ENCODE data around the gene SERTAD2. TPM values are rescaled to one million over a fixed set of nuclear protein-coding genes. Genes with fewer than 3 reads are reported as not detected.
A peak's percentile ranks its signal among the peaks of the same experiment; 100 is the strongest.

The SERTAD2 gene
- total RNA-seq, 1 experiment from 2014 or later: 73.8 TPM

GRCh38 chr2:64656379-64656778 is 2.7 kb upstream of the SERTAD2 start:
- peak overlapping the region; percentile 92 for H3K9ac ChIP-seq (ENCODE audit: low read length)
- H3K79me2 ChIP-seq (ENCODE audit: low read length): peaks cover 55% of the 10 kb centered on the region
- peak overlapping the region; percentile 96 for H3K27ac ChIP-seq (ENCODE audit: low read length)
- H3K27me3 ChIP-seq (ENCODE audit: low read length): no peaks in the 10 kb centered on the region
- H3K9me2 ChIP-seq (replicated peaks; ENCODE audit: insufficient read depth, low read length): no peaks in the 10 kb centered on the region
- no peaks in the 10 kb centered on the region for H3K36me3 ChIP-seq (ENCODE audit: insufficient read depth, low read length)
- DNase-seq: peak; percentile 75
- peaks cover 79% of the 10 kb centered on the region for H3K4me1 ChIP-seq (ENCODE audit: low read length)
- H3K9me3 ChIP-seq (ENCODE audit: low read length): no peaks in the 10 kb centered on the region
- peaks cover 16% of the 10 kb centered on the region for H4K20me1 ChIP-seq (ENCODE audit: insufficient read depth, low read depth, low read length)
- H3K4me2 ChIP-seq (ENCODE audit: low read depth, low read length, poor library complexity, severe bottlenecking): peak overlapping the region; percentile 91
- H2AFZ ChIP-seq (ENCODE audit: low read length): no peak overlapping the region
- peak overlapping the region; percentile 82 for H3K4me3 ChIP-seq (ENCODE audit: low read length)

GRCh38 chr2:64655873-64656272 is 2.2 kb upstream of the SERTAD2 start:
- Histone ChIP-seq H2AFZ (ENCODE audit: low read length) (no peak overlapping the region), H3K9ac (ENCODE audit: low read length) (peak overlapping the region; percentile 92), H3K4me2 (ENCODE audit: low read depth, low read length, poor library complexity, severe bottlenecking) (peak overlapping the region; percentile 91), H3K79me2 (ENCODE audit: low read length) (peaks cover 58% of the 10 kb centered on the region), H3K4me1 (ENCODE audit: low read length) (peaks cover 79% of the 10 kb centered on the region), H4K20me1 (ENCODE audit: insufficient read depth, low read depth, low read length) (peaks cover 21% of the 10 kb centered on the region), H3K9me3 (ENCODE audit: low read length) (no peaks in the 10 kb centered on the region), H3K27ac (ENCODE audit: low read length) (peak overlapping the region; percentile 96), H3K4me3 (ENCODE audit: low read length) (peak overlapping the region; percentile 82), H3K27me3 (ENCODE audit: low read length) (no peaks in the 10 kb centered on the region), H3K9me2 (replicated peaks; ENCODE audit: insufficient read depth, low read length) (no peaks in the 10 kb centered on the region), H3K36me3 (ENCODE audit: insufficient read depth, low read length) (no peaks in the 10 kb centered on the region)
- DNase-seq: peak; percentile 89

GRCh38 chr2:64655018-64655664 is 1.4 kb upstream of the SERTAD2 start:
- H3K4me1 ChIP-seq (ENCODE audit: low read length): peaks cover 79% of the 10 kb centered on the region
- H3K27me3 ChIP-seq (ENCODE audit: low read length): no peaks in the 10 kb centered on the region
- no peaks in the 10 kb centered on the region for H3K9me3 ChIP-seq (ENCODE audit: low read length)
- H3K4me2 ChIP-seq (ENCODE audit: low read depth, low read length, poor library complexity, severe bottlenecking): peak overlapping the region; percentile 91
- H3K27ac ChIP-seq (ENCODE audit: low read length): peak overlapping the region; percentile 96
- H2AFZ ChIP-seq (ENCODE audit: low read length): no peak overlapping the region
- peak overlapping the region; percentile 82 for H3K4me3 ChIP-seq (ENCODE audit: low read length)
- peak overlapping the region; percentile 92 for H3K9ac ChIP-seq (ENCODE audit: low read length)
- peak; percentile 91 for DNase-seq
- H4K20me1 ChIP-seq (ENCODE audit: insufficient read depth, low read depth, low read length): peaks cover 28% of the 10 kb centered on the region
- H3K79me2 ChIP-seq (ENCODE audit: low read length): peaks cover 58% of the 10 kb centered on the region
- no peaks in the 10 kb centered on the region for H3K9me2 ChIP-seq (replicated peaks; ENCODE audit: insufficient read depth, low read length)
- H3K36me3 ChIP-seq (ENCODE audit: insufficient read depth, low read length): no peaks in the 10 kb centered on the region

GRCh38 chr2:64654063-64654811 is 524 bp upstream of the SERTAD2 start:
- Histone ChIP-seq H3K27me3 (ENCODE audit: low read length) (no peaks in the 10 kb centered on the region), H3K9me2 (replicated peaks; ENCODE audit: insufficient read depth, low read length) (no peaks in the 10 kb centered on the region), H3K36me3 (ENCODE audit: insufficient read depth, low read length) (no peaks in the 10 kb centered on the region), H3K4me1 (ENCODE audit: low read length) (peaks cover 79% of the 10 kb centered on the region), H3K9ac (ENCODE audit: low read length) (peak overlapping the region; percentile 92), H3K79me2 (ENCODE audit: low read length) (peaks cover 60% of the 10 kb centered on the region), H3K4me3 (ENCODE audit: low read length) (peak overlapping the region; percentile 82), H4K20me1 (ENCODE audit: insufficient read depth, low read depth, low read length) (peaks cover 35% of the 10 kb centered on the region), H3K4me2 (ENCODE audit: low read depth, low read length, poor library complexity, severe bottlenecking) (peak overlapping the region; percentile 91), H3K9me3 (ENCODE audit: low read length) (no peaks in the 10 kb centered on the region), H3K27ac (ENCODE audit: low read length) (peak overlapping the region; percentile 96), H2AFZ (ENCODE audit: low read length) (no peak overlapping the region)
- peak; percentile 85 for DNase-seq

- peaks cover 74% of the 10 kb centered on the region for H3K79me2 ChIP-seq (ENCODE audit: low read length)
Measured at GRCh38 chr2:64652231-64653108, 1.2 kb downstream of the SERTAD2 start.

GRCh38 chr2:64651590-64651989 is 2.1 kb downstream of the SERTAD2 start:
- H4K20me1 ChIP-seq (ENCODE audit: insufficient read depth, low read depth, low read length): peaks cover 57% of the 10 kb centered on the region
- H3K9me2 ChIP-seq (replicated peaks; ENCODE audit: insufficient read depth, low read length): no peaks in the 10 kb centered on the region
- H3K4me3 ChIP-seq (ENCODE audit: low read length): peak overlapping the region; percentile 83
- no peaks in the 10 kb centered on the region for H3K9me3 ChIP-seq (ENCODE audit: low read length)
- no peaks in the 10 kb centered on the region for H3K36me3 ChIP-seq (ENCODE audit: insufficient read depth, low read length)
- peak overlapping the region; percentile 87 for H3K27ac ChIP-seq (ENCODE audit: low read length)
- H3K9ac ChIP-seq (ENCODE audit: low read length): peak overlapping the region; percentile 92
- no peaks in the 10 kb centered on the region for H3K27me3 ChIP-seq (ENCODE audit: low read length)
- no peak overlapping the region for H2AFZ ChIP-seq (ENCODE audit: low read length)
- peaks cover 79% of the 10 kb centered on the region for H3K4me1 ChIP-seq (ENCODE audit: low read length)
- H3K4me2 ChIP-seq (ENCODE audit: low read depth, low read length, poor library complexity, severe bottlenecking): peak overlapping the region; percentile 92
- H3K79me2 ChIP-seq (ENCODE audit: low read length): peaks cover 83% of the 10 kb centered on the region
- DNase-seq: peak; percentile 78

More at GRCh38 chr2:64652231-64653108, 1.2 kb downstream of the SERTAD2 start:
- Histone ChIP-seq H2AFZ (ENCODE audit: low read length) (no peak overlapping the region), H3K9me3 (ENCODE audit: low read length) (no peaks in the 10 kb centered on the region), H3K36me3 (ENCODE audit: insufficient read depth, low read length) (no peaks in the 10 kb centered on the region), H3K27ac (ENCODE audit: low read length) (peak overlapping the region; percentile 87), H4K20me1 (ENCODE audit: insufficient read depth, low read depth, low read length) (peaks cover 52% of the 10 kb centered on the region), H3K4me3 (ENCODE audit: low read length) (peak overlapping the region; percentile 83), H3K9me2 (replicated peaks; ENCODE audit: insufficient read depth, low read length) (no peaks in the 10 kb centered on the region), H3K27me3 (ENCODE audit: low read length) (no peaks in the 10 kb centered on the region), H3K4me2 (ENCODE audit: low read depth, low read length, poor library complexity, severe bottlenecking) (peak overlapping the region; percentile 92), H3K9ac (ENCODE audit: low read length) (peak overlapping the region; percentile 92), H3K4me1 (ENCODE audit: low read length) (peaks cover 79% of the 10 kb centered on the region)
- DNase-seq: peak; percentile 82

- H4K20me1 ChIP-seq (ENCODE audit: insufficient read depth, low read depth, low read length): peaks cover 63% of the 10 kb centered on the region
- H3K27me3 ChIP-seq (ENCODE audit: low read length): no peaks in the 10 kb centered on the region
- no peaks in the 10 kb centered on the region for H3K9me2 ChIP-seq (replicated peaks; ENCODE audit: insufficient read depth, low read length)
- no peaks in the 10 kb centered on the region for H3K9me3 ChIP-seq (ENCODE audit: low read length)
- H2AFZ ChIP-seq (ENCODE audit: low read length): no peak overlapping the region
- DNase-seq: peak; percentile 69
- peaks cover 79% of the 10 kb centered on the region for H3K4me1 ChIP-seq (ENCODE audit: low read length)
- peak overlapping the region; percentile 92 for H3K4me2 ChIP-seq (ENCODE audit: low read depth, low read length, poor library complexity, severe bottlenecking)
- H3K79me2 ChIP-seq (ENCODE audit: low read length): peaks cover 88% of the 10 kb centered on the region
- peak overlapping the region; percentile 87 for H3K27ac ChIP-seq (ENCODE audit: low read length)
- no peaks in the 10 kb centered on the region for H3K36me3 ChIP-seq (ENCODE audit: insufficient read depth, low read length)
- peak overlapping the region; percentile 92 for H3K9ac ChIP-seq (ENCODE audit: low read length)
- peak overlapping the region; percentile 83 for H3K4me3 ChIP-seq (ENCODE audit: low read length)
Measured at GRCh38 chr2:64650722-64651338, 2.9 kb downstream of the SERTAD2 start.

All from Karpas-422 (cell line).